Ovary (tissue), 3 donors: ENCODE data around the gene RFC2.

Experiments used
- POLR2A ChIP-seq: fragments of 450-650 bp; IDR thresholded peaks from one replicate; pipeline ENCODE4 v1.6.1; 2017; ENCODE audit warnings: antibody characterized with exemption, mild to moderate bottlenecking, moderate library complexity
- TF ChIP-seq, protein P1 (sequence below), 3 donors: fragments of 450-650 bp in 2 of 3; fragments of 200-600 bp in 1 of 3; IDR thresholded peaks; one replicate each; pipeline versions ENCODE4 v1.5.1 to v1.8.0; 2016 to 2022; ENCODE audit warnings: antibody characterized with exemption in 3 of 3, mild to moderate bottlenecking in 1 of 3
- donor health status: DM: no; HTN: no; CAD: no.

DNA sequence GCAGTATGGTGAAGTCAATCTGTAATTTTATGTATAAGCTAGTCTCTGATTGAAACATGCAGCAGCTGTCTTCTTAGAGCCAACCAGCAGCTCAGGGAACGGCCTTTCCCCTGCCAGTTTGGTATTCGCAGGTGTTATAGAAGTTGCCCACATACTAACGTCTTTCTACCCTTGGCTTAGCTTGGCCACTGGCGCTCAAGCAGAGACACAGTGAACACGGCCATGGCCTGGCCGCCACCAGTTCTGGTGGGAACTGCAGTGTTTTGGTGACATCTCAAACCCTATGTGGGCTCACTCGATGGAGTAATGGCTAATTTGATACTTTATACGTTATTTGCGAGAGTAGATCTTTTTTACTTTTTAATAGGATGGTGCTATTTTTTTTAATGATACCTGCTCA is 63.0 kb downstream of the RFC2 start:
- no peak for TF ChIP-seq POLR2A
- TF ChIP-seq, protein P1, sequence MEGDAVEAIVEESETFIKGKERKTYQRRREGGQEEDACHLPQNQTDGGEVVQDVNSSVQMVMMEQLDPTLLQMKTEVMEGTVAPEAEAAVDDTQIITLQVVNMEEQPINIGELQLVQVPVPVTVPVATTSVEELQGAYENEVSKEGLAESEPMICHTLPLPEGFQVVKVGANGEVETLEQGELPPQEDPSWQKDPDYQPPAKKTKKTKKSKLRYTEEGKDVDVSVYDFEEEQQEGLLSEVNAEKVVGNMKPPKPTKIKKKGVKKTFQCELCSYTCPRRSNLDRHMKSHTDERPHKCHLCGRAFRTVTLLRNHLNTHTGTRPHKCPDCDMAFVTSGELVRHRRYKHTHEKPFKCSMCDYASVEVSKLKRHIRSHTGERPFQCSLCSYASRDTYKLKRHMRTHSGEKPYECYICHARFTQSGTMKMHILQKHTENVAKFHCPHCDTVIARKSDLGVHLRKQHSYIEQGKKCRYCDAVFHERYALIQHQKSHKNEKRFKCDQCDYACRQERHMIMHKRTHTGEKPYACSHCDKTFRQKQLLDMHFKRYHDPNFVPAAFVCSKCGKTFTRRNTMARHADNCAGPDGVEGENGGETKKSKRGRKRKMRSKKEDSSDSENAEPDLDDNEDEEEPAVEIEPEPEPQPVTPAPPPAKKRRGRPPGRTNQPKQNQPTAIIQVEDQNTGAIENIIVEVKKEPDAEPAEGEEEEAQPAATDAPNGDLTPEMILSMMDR (IDR thresholded peaks at IDR 0.05), result no peak
